Vagina (tissue), 2 donors: ENCODE measurements around the gene LRRC38.

ENCODE experiments used
- CTCF ChIP-seq, 3 experiments: fragments of 450-650 bp in 2 of 3; fragments of 200-600 bp in 1 of 3; sonication (generic) in 1 of 3; IDR thresholded peaks; one replicate each; pipeline ENCODE4 v1.5.1; 2017 to 2019; ENCODE audit warnings: antibody characterized with exemption in 3 of 3, mild to moderate bottlenecking in 2 of 3, moderate library complexity in 2 of 3
- POLR2A ChIP-seq, 2 donors: fragments of 450-650 bp; IDR thresholded peaks; one replicate each; pipeline ENCODE4 v1.6.1; 2017; ENCODE audit warnings: antibody characterized with exemption in 2 of 2, mild to moderate bottlenecking in 2 of 2, moderate library complexity in 2 of 2

DNA sequence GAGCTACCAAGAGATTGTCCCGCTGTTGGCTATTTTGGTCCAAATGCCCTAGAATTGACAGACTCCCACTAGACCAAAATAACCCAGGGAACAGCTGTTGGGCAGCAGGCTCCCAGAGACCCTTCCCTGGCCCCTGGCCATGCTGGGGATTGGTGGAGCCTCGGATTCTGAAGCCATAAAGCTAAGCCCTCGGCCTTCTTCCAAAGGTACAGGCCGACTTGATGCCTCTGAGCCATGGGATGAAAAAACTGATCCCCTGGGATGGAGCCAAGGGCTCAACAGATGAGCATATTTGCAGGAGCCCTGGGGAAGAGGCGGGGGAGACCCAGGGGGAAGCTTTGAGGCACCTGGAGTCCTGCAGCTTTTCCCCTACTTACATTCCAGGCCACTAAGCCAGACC, 1.0 kb upstream of the LRRC38 start:
- TF ChIP-seq CTCF (IDR thresholded peaks at IDR 0.05) = no peak
- TF ChIP-seq POLR2A (IDR thresholded peaks at IDR 0.05) = no peak
